HepG2 (cell line): ENCODE data around the gene NSD2. TPM values are rescaled to one million over a fixed set of nuclear protein-coding genes. Genes with fewer than 3 reads are reported as not detected.
"Not testable (repeated sequence)": the region's sequence is repeated elsewhere in the genome, so short reads cannot be mapped to it uniquely, and the experiment has no call there.

ENCODE experiments used
- ATAC-seq: fragments of 200-7000 bp; cut with Tn5 transposase; 3 replicates; pipeline ENCODE4 v1.9.1; 2020; ENCODE audit warnings: mild to moderate bottlenecking, moderate library complexity
- BruUV-seq: library from RNA; stranded (reverse); fragments of 400-500 nt; replicated peaks from 2 replicates; lab custom pipeline; 2021; lab: Mats Ljungman, UMichigan
- CTCF ChIA-PET: fragments of 300-600 bp; formaldehyde crosslinking; extraction: SDS; loops from one replicate; lab custom pipeline; 2021; ENCODE audit warnings: low total read pairs, inconsistent platforms, low intra/inter-chr PET ratio; lab: Yijun Ruan, JAX
- POLR2A ChIA-PET: fragments of 350-600 bp; sonication (Branson Sonifier 250); formaldehyde crosslinking; loops from one replicate; lab custom pipeline; 2020; ENCODE audit warnings: antibody characterized with exemption, inconsistent platforms; lab: Yijun Ruan, JAX
- DNase-seq: peaks from one replicate; pipeline ENCODE4 v3.0.0-alpha.2; 2015; ENCODE audit warnings: low spot score
- FAIRE-seq: peaks from 3 replicates; lab custom pipeline; 2011; peaks lifted over from hg19 to GRCh38; lab: Jason Lieb, UNC
- H2AFZ ChIP-seq: one replicate; pipeline ENCODE4 v1.6.1; 2011; ENCODE audit warnings: low read length, inconsistent platforms
- H3K27ac ChIP-seq: fragments of 300-600 bp; 3 replicates; pipeline ENCODE4 v1.8.0; 2011; ENCODE audit warnings: mixed run types, mild to moderate bottlenecking, mixed read lengths, low read length, inconsistent platforms; ENCODE audit not compliant: insufficient read depth; ENCODE audit errors: extremely low read length
- H3K27me3 ChIP-seq, 2 experiments: fragments of 200-600 bp in 1 of 2; 2 replicates in 1 of 2; 3 replicates in 1 of 2; pipeline versions ENCODE4 v1.6.0 to v1.8.0; 2011; ENCODE audit warnings: low read length in 2 of 2, mild to moderate bottlenecking in 2 of 2, moderate library complexity in 2 of 2, inconsistent platforms in 1 of 2; ENCODE audit not compliant: insufficient read depth in 2 of 2, control insufficient read depth in 1 of 2
- H3K36me3 ChIP-seq, 2 experiments: fragments of 200-600 bp in 1 of 2; replicated peaks in 1 of 2; 2 replicates in 1 of 2; 3 replicates in 1 of 2; pipeline versions ENCODE4 v1.5.1 to v1.8.0; 2011; ENCODE audit warnings: low read length in 2 of 2, inconsistent platforms in 1 of 2; ENCODE audit not compliant: insufficient read depth in 2 of 2, control insufficient read depth in 1 of 2
- H3K4me1 ChIP-seq: 2 replicates; pipeline ENCODE4 v1.5.1; 2012; ENCODE audit warnings: low read length, inconsistent platforms; ENCODE audit not compliant: insufficient read depth
- H3K4me2 ChIP-seq: 2 replicates; pipeline ENCODE4 v1.6.0; 2011; ENCODE audit warnings: low read depth, low read length, inconsistent platforms
- H3K4me3 ChIP-seq, 3 experiments: fragments of 200-600 bp in 1 of 3; sonication (generic), shearing (Covaris generic) in 1 of 3; replicated peaks in 1 of 3; 2 replicates each; pipeline ENCODE4 v1.5.1; 2011 to 2016; ENCODE audit warnings: low read length in 3 of 3, inconsistent platforms in 2 of 3, low read depth in 2 of 3, mild to moderate bottlenecking in 2 of 3, control low read depth in 1 of 3, mixed read lengths in 1 of 3; ENCODE audit not compliant: insufficient read depth in 1 of 3
- H3K79me2 ChIP-seq: one replicate; pipeline ENCODE4 v1.6.1; 2011; ENCODE audit warnings: low read length, inconsistent platforms; ENCODE audit not compliant: insufficient read depth
- H3K9ac ChIP-seq: 2 replicates; pipeline ENCODE4 v1.6.0; 2011; ENCODE audit warnings: mild to moderate bottlenecking, low read depth, low read length, inconsistent platforms; ENCODE audit not compliant: insufficient read depth
- H3K9me3 ChIP-seq: 2 replicates; pipeline ENCODE4 v1.5.1; 2012; ENCODE audit warnings: mild to moderate bottlenecking, low read length
- H4K20me1 ChIP-seq: 2 replicates; pipeline ENCODE4 v1.6.0; 2011; ENCODE audit warnings: inconsistent platforms, mild to moderate bottlenecking, low read length, moderate library complexity; ENCODE audit not compliant: insufficient read depth
- AGO2 ChIP-seq: fragments of 200-400 bp; formaldehyde crosslinking; optimal IDR thresholded peaks from 2 replicates; pipeline ENCODE3; 2017; ENCODE audit warnings: mild to moderate bottlenecking, low read depth, low read length, moderate library complexity
- ZHX2 ChIP-seq, 2 experiments: sonication (generic) in 1 of 2; formaldehyde crosslinking in 1 of 2; IDR thresholded peaks; 2 replicates each; pipeline versions ENCODE4 v1.6.1 to v1.9.0; 2014 to 2022; ENCODE audit warnings: antibody characterized with exemption in 1 of 2, borderline replicate concordance in 1 of 2, inconsistent platforms in 1 of 2, low read depth in 1 of 2, missing genetic modification reagents in 1 of 2
- ZIK1 ChIP-seq: sonication (generic); formaldehyde crosslinking; IDR thresholded peaks from 2 replicates; pipeline ENCODE4 v1.5.0; 2020; ENCODE audit warnings: mild to moderate bottlenecking, low read depth, missing genetic modification reagents, borderline replicate concordance
- ZNF530 ChIP-seq: sonication (generic); formaldehyde crosslinking; IDR thresholded peaks from 2 replicates; pipeline ENCODE4 v1.5.0; 2020; ENCODE audit warnings: low read depth, mild to moderate bottlenecking, missing genetic modification reagents
- WGBS: methylation state at CpG from one replicate; pipeline ENCODE4 v1.1.6; 2017; ENCODE audit warnings: low lambda C conversion rate; 5-methylcytosine and 5-hydroxymethylcytosine counted together
- in situ Hi-C: cut with HindIII; loops from 2 replicates; pipeline ENCODE4 v1.10.0; 2017; ENCODE audit warnings: low pct_unique_long_range_greater_than_20kb; ENCODE audit not compliant: extremely low pct_ligation_motif_present
- intact Hi-C: fragments of 100-400 bp; cut with micrococcal nuclease; formaldehyde crosslinking; loops from one replicate; pipeline ENCODE4 v1.10.0; 2022; ENCODE audit not compliant: unreplicated experiment
- polyA plus RNA-seq, 8 experiments: library from polyadenylated mRNA; depleted of rRNA in 3 of 8; stranded (reverse) in 7 of 8; unstranded in 1 of 8; fragments of >200 nt; fragmentation: Illumina TruSeq in 4 of 8; extraction: Trizol in 4 of 8; gene quantifications; 2 replicates each; pipeline versions ENCODE4 v1.2.1 to v1.2.3, GENCODE V29; 2011 to 2016; ENCODE audit warnings: low read depth in 4 of 8, missing spikeins in 1 of 8, mixed read lengths in 1 of 8; ENCODE audit not compliant: insufficient read depth in 1 of 8
- total RNA-seq, 5 experiments: library from RNA; depleted of rRNA; stranded (reverse); fragments of >200 nt; fragmentation: Illumina TruSeq; extraction: Trizol; gene quantifications; 2 replicates each; pipeline ENCODE4 v1.2.3, GENCODE V29; 2016; ENCODE audit warnings: low read depth in 1 of 5

The NSD2 gene
- total and polyA plus RNA-seq, 2 of the 13 experiments (the other 11 are each of a cell fraction or from before 2014, with no cell fraction given) = 22.0 to 65.9 TPM

- TF ChIP-seq ZIK1 (CRISPR knock-in tag) = no peak
Observed at GRCh38 chr4:1834047-1834775, 37.0 kb upstream of the NSD2 start (continued).

- H3K4me3 ChIP-seq, POLR2A ChIA-PET, CTCF ChIA-PET, intact Hi-C loops, DNase-seq, H3K27ac ChIP-seq, FAIRE-seq, H3K79me2 ChIP-seq, H3K9ac ChIP-seq, H3K4me2 ChIP-seq, H2AFZ ChIP-seq, H3K9me3 ChIP-seq, in situ Hi-C loops, BruUV-seq, H4K20me1 ChIP-seq, ATAC-seq, H3K27me3 ChIP-seq: not testable (repeated sequence)
- H3K36me3 ChIP-seq = peaks cover 32 to 78% of the 10 kb centered on the region in 2 experiments
- WGBS = 99% methylated on average over 8 of the region's 8 CpGs
- peaks cover 11% of the 10 kb centered on the region; the same call in 1 of the 2 replicates for H3K4me1 ChIP-seq
Observed at GRCh38 chr4:1835836-1836235, 35.4 kb upstream of the NSD2 start.

GRCh38 chr4:1836650-1837049, 34.5 kb upstream of the NSD2 start:
- no peak overlapping the region for H2AFZ ChIP-seq
- H4K20me1 ChIP-seq = no peaks in the 10 kb centered on the region
- no peak overlapping the region for H3K27ac ChIP-seq
- intact Hi-C loops (no loop called here), in situ Hi-C loops (no loop called here)
- ATAC-seq (no peak), FAIRE-seq (no peak), DNase-seq (no peak)
- ChIA-PET CTCF (no interaction called here), POLR2A (no interaction called here)
- no peaks in the 10 kb centered on the region for H3K27me3 ChIP-seq
- H3K79me2 ChIP-seq = no peaks in the 10 kb centered on the region
- TF ChIP-seq ZHX2 (IDR thresholded peaks at IDR 0.05; ENCODE audit: low read depth) (no peak), ZHX2 (CRISPR knock-in tag; IDR thresholded peaks at IDR 0.05; ENCODE audit: borderline replicate concordance) (no peak), ZNF530 (CRISPR knock-in tag) (no peak), AGO2 (peak; percentile 33)
- H3K4me1 ChIP-seq = peaks cover 3% of the 10 kb centered on the region; the same call in 1 of the 2 replicates
- no peak overlapping the region for H3K9ac ChIP-seq
- no peak overlapping the region for H3K4me3 ChIP-seq
- H3K4me2 ChIP-seq = no peak overlapping the region
- H3K36me3 ChIP-seq = peaks cover 30 to 78% of the 10 kb centered on the region in 2 experiments
- WGBS = 95% methylated on average over 7 of the region's 7 CpGs
- H3K9me3 ChIP-seq = no peaks in the 10 kb centered on the region
- no TSS peak for BruUV-seq
